NCI-H2171 (cell line): ENCODE results near the gene BANF2.

Experiments used
- DNase-seq: peaks from one replicate; lab custom pipeline; 2025; lab: John Stamatoyannopoulos, UW

Gene BANF2

GRCh38 chr20:17710379-17711266 is 10.9 kb downstream of the BANF2 start:
- DNase-seq: no peak

GRCh38 chr20:17711267-17711627 is 11.5 kb downstream of the BANF2 start:
- DNase-seq: no peak

GRCh38 chr20:17712201-17712600 is 12.4 kb downstream of the BANF2 start:
- no peak for DNase-seq

GRCh38 chr20:17712708-17713107 is 12.9 kb downstream of the BANF2 start:
- no peak for DNase-seq

GRCh38 chr20:17714597-17714996 is 14.8 kb downstream of the BANF2 start:
- no peak for DNase-seq

GRCh38 chr20:17715075-17715474 is 15.3 kb downstream of the BANF2 start:
- no peak for DNase-seq

GRCh38 chr20:17716331-17716730 is 16.6 kb downstream of the BANF2 start:
- DNase-seq: no peak

- no peak for DNase-seq
Measured at GRCh38 chr20:17720755-17721154, 21.0 kb downstream of the BANF2 start.

- DNase-seq: no peak
Measured at GRCh38 chr20:17721802-17722486, 22.2 kb downstream of the BANF2 start.

GRCh38 chr20:17722493-17723300 is 22.9 kb downstream of the BANF2 start:
- no peak for DNase-seq

GRCh38 chr20:17723301-17723691 is 23.5 kb downstream of the BANF2 start:
- no peak for DNase-seq

- DNase-seq: peak; percentile 85
Measured at GRCh38 chr20:17725094-17725835, 25.5 kb downstream of the BANF2 start.

- DNase-seq: no peak
Measured at GRCh38 chr20:17726902-17727301, 27.1 kb downstream of the BANF2 start.

- no peak for DNase-seq
Measured at GRCh38 chr20:17727351-17727750, 27.6 kb downstream of the BANF2 start.

GRCh38 chr20:17728074-17728473 is 28.3 kb downstream of the BANF2 start:
- DNase-seq: no peak

GRCh38 chr20:17730071-17730470 is 30.3 kb downstream of the BANF2 start:
- DNase-seq: no peak

- no peak for DNase-seq
Measured at GRCh38 chr20:17731233-17731632, 31.5 kb downstream of the BANF2 start.

- no peak for DNase-seq
Measured at GRCh38 chr20:17732907-17733521, 33.2 kb downstream of the BANF2 start.

- no peak for DNase-seq
Measured at GRCh38 chr20:17733767-17734304, 34.1 kb downstream of the BANF2 start.

- DNase-seq: no peak
Measured at GRCh38 chr20:17734374-17734773, 34.6 kb downstream of the BANF2 start.

GRCh38 chr20:17735206-17735804 is 35.5 kb downstream of the BANF2 start:
- DNase-seq: no peak
